ENCODE data around the gene ABCB9.

DNA sequence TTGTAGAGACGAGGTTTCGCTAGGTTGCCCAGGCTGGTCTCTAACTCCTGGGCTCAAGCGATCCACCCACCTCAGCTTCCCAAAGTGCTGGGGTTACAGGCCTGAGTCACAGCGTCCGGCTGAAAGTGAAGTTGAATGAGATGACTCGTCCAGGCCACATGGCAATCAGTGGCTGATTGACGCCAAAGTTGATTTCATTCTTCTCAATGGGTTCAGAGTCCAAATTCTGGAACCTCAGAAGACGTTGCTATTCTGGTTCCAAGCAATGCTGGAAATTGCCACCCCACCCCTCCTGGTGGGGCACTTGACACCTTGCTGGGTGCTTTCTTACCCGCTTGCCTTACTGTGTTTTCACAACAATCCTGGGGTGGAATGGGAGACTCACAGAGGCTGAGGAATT lies 14.9 kb downstream of the ABCB9 start:
- no peak for TF ChIP-seq CTCF (IDR thresholded peaks at IDR 0.05)
- no peak for TF ChIP-seq POLR2A (IDR thresholded peaks at IDR 0.05)
